ENCODE measurements around the gene SRP9. TPM values are rescaled to one million over a fixed set of nuclear protein-coding genes. Genes with fewer than 3 reads are reported as not detected.

The SRP9 gene
- total and polyA plus RNA-seq, 10 of the 15 experiments (the other 5 are each of a cell fraction or from before 2014, with no cell fraction given), result 248 to 1,200 (median 514) TPM

DNA sequence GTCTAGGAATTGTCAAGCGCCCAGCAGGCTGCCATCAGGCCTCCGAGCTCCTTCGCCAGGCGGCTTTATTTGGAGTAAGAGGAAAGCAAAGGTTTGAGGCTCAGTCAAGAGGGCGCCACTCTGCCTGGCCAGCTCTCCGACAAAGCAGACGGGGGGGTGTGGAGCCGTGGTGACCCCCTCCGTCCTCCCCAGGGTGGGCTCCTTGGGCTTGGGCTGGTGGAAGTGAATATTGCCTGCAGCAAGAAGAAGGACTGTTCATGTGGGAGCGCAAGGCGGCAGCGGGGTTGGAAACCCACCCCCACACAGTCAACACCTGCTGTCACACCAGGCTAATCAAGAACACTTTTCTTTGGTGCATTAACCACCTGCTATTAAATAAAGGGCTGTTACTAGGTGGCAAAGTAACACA, 46.9 kb downstream of the SRP9 start:
- in situ Hi-C loops (cut with MboI) (no loop called here), intact Hi-C loops (cut with micrococcal nuclease; ENCODE audit: unreplicated experiment) (no loop called here)
- no peak overlapping the region for H3K4me3 ChIP-seq
- no peak for FAIRE-seq
- H3K4me1 ChIP-seq (ENCODE audit: control insufficient read depth, insufficient read depth, low read length), result no peaks in the 10 kb centered on the region
- no peaks in the 10 kb centered on the region for H3K36me3 ChIP-seq (ENCODE audit: control insufficient read depth in 2 of 2, insufficient read depth in 2 of 2, low read length in 1 of 2)
- no peaks in the 10 kb centered on the region for H3K27me3 ChIP-seq (replicated peaks in 1 of 2; ENCODE audit: control insufficient read depth in 2 of 2, insufficient read depth in 2 of 2, low read length in 1 of 2)
- RAD21 ChIA-PET (ENCODE audit: unreplicated experiment), result no interaction called here
- POLR2A ChIA-PET, result no interaction called here
- no peak overlapping the region for H3K9ac ChIP-seq (ENCODE audit: control insufficient read depth, insufficient read depth, low read length)
- no peaks in the 10 kb centered on the region for H3K79me2 ChIP-seq (ENCODE audit: control insufficient read depth, insufficient read depth, low read length)
- DNase-seq (ENCODE audit: low read depth, low spot score), result no peak
- no peaks in the 10 kb centered on the region for H3K9me3 ChIP-seq (replicated peaks; ENCODE audit: control insufficient read depth, insufficient read depth, low read length)
- CTCF ChIA-PET, result interaction anchor here (0.6 kb wide), 1 partner anchor 16 kb away, joined by 3 read pairs; no protein-coding TSS in a partner anchor
- no TSS peak for BruUV-seq (replicated peaks)
- H3K27ac ChIP-seq (ENCODE audit: control insufficient read depth, insufficient read depth), result no peak overlapping the region
- no peak overlapping the region for H2AFZ ChIP-seq (ENCODE audit: control insufficient read depth, low read depth, low read length)
- WGBS (ENCODE audit: insufficient coverage, insufficient replicate concordance, low lambda C conversion rate, missing lambda C conversion rate), result 56% methylated on average over 12 of the region's 12 CpGs
- H4K20me1 ChIP-seq (ENCODE audit: control insufficient read depth, insufficient read depth), result no peaks in the 10 kb centered on the region
- no peak for ATAC-seq
- SMC1A ChIA-PET (ENCODE audit: uncharacterized antibody, unreplicated experiment), result no interaction called here
- TF ChIP-seq, protein P1, sequence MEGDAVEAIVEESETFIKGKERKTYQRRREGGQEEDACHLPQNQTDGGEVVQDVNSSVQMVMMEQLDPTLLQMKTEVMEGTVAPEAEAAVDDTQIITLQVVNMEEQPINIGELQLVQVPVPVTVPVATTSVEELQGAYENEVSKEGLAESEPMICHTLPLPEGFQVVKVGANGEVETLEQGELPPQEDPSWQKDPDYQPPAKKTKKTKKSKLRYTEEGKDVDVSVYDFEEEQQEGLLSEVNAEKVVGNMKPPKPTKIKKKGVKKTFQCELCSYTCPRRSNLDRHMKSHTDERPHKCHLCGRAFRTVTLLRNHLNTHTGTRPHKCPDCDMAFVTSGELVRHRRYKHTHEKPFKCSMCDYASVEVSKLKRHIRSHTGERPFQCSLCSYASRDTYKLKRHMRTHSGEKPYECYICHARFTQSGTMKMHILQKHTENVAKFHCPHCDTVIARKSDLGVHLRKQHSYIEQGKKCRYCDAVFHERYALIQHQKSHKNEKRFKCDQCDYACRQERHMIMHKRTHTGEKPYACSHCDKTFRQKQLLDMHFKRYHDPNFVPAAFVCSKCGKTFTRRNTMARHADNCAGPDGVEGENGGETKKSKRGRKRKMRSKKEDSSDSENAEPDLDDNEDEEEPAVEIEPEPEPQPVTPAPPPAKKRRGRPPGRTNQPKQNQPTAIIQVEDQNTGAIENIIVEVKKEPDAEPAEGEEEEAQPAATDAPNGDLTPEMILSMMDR (IDR thresholded peaks at IDR 0.05 in 2 of 3, conservative IDR thresholded peaks at IDR 0.05 in 1 of 3; ENCODE audit: control insufficient read depth in 2 of 3, extremely low read depth in 1 of 3, insufficient read depth in 1 of 3, low read depth in 3 of 3, low read length in 3 of 3), result no peak
- TF ChIP-seq, protein P2, sequence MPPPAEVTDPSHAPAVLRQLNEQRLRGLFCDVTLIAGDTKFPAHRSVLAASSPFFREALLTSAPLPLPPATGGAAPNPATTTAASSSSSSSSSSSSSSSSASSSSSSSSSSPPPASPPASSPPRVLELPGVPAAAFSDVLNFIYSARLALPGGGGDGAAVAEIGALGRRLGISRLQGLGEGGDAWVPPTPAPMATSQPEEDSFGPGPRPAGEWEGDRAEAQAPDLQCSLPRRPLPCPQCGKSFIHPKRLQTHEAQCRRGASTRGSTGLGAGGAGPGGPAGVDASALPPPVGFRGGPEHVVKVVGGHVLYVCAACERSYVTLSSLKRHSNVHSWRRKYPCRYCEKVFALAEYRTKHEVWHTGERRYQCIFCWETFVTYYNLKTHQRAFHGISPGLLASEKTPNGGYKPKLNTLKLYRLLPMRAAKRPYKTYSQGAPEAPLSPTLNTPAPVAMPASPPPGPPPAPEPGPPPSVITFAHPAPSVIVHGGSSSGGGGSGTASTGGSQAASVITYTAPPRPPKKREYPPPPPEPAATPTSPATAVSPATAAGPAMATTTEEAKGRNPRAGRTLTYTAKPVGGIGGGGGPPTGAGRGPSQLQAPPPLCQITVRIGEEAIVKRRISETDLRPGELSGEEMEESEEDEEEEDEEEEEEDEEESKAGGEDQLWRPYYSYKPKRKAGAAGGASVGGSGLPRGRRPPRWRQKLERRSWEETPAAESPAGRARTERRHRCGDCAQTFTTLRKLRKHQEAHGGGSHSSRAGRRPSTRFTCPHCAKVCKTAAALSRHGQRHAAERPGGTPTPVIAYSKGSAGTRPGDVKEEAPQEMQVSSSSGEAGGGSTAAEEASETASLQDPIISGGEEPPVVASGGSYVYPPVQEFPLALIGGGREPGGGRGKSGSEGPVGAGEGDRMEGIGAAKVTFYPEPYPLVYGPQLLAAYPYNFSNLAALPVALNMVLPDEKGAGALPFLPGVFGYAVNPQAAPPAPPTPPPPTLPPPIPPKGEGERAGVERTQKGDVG (CRISPR knock-in tag; IDR thresholded peaks at IDR 0.05), result no peak
- TF ChIP-seq STAT1 (conservative IDR thresholded peaks at IDR 0.05) (no peak), SREBF2 (IDR thresholded peaks at IDR 0.05; ENCODE audit: low read length) (no peak)
- no peak overlapping the region for H3K4me2 ChIP-seq (ENCODE audit: control insufficient read depth, insufficient read depth)
